ENCODE data around the gene CADM2.
A peak's percentile ranks its signal among the peaks of the same experiment; 100 is the strongest.

- TF ChIP-seq CTCF (IDR thresholded peaks at IDR 0.05): peak; percentile 95
- no peak for TF ChIP-seq EZH2 (IDR thresholded peaks at IDR 0.05)
- TF ChIP-seq EZH2phosphoT487 (IDR thresholded peaks at IDR 0.05): no peak
Measured at GRCh38 chr3:85567071-85567676, 608.4 kb downstream of the CADM2 start.

Data from neural progenitor cell (in vitro differentiated cells).